Activated CD8-positive, alpha-beta T cell treated with anti-CD3 and anti-CD28 coated beads, Interleukin-2, amount 10 ng/mL, durations not matched to agents 7 days and 5 days (primary cell): ENCODE measurements around the gene RECK. TPM values are rescaled to one million over a fixed set of nuclear protein-coding genes. Genes with fewer than 3 reads are reported as not detected.
A peak's percentile ranks its signal among the peaks of the same experiment; 100 is the strongest.

Experiments used
- ATAC-seq: fragments of 150-1000 bp; cut with Tn5 transposase; one replicate; pipeline ENCODE4 v1.10.0; 2021; ENCODE audit warnings: moderate library complexity
- CTCF ChIA-PET: fragments of 350-600 bp; sonication (Branson Sonifier 250); formaldehyde crosslinking; loops from one replicate; lab custom pipeline; 2021; ENCODE audit warnings: antibody characterized with exemption; lab: Charles Lee
- POLR2A ChIA-PET: fragments of 350-600 bp; sonication (Branson Sonifier 250); formaldehyde crosslinking; loops from one replicate; lab custom pipeline; 2021; ENCODE audit warnings: antibody characterized with exemption; lab: Charles Lee
- DNase-seq: peaks from one replicate; pipeline ENCODE4 v3.0.0-alpha.2; 2020
- H3K27ac Mint-ChIP-seq: one replicate; pipeline ENCODE4 v1.8.0; 2021; ENCODE audit warnings: mild to moderate bottlenecking, mixed read lengths
- H3K27me3 Mint-ChIP-seq: one replicate; pipeline ENCODE4 v1.8.0; 2021; ENCODE audit warnings: low read depth, mixed read lengths
- H3K36me3 Mint-ChIP-seq: one replicate; pipeline ENCODE4 v1.8.0; 2021; ENCODE audit warnings: low read depth, mixed read lengths
- H3K4me1 Mint-ChIP-seq: one replicate; pipeline ENCODE4 v1.8.0; 2021; ENCODE audit warnings: low read depth, mixed read lengths
- H3K4me3 Mint-ChIP-seq: one replicate; pipeline ENCODE4 v1.8.0; 2021; ENCODE audit warnings: mild to moderate bottlenecking, mixed read lengths
- H3K9me3 Mint-ChIP-seq: one replicate; pipeline ENCODE4 v1.8.0; 2022; ENCODE audit warnings: mixed read lengths; ENCODE audit not compliant: insufficient read depth
- total RNA-seq, 2 experiments: library from RNA; stranded (reverse); gene quantifications; one replicate each; pipeline ENCODE4 v1.2.3, GENCODE V29; 2021

The RECK gene
- total RNA-seq, 2 experiments from 2014 or later = 5.7 to 7.3 TPM

DNA sequence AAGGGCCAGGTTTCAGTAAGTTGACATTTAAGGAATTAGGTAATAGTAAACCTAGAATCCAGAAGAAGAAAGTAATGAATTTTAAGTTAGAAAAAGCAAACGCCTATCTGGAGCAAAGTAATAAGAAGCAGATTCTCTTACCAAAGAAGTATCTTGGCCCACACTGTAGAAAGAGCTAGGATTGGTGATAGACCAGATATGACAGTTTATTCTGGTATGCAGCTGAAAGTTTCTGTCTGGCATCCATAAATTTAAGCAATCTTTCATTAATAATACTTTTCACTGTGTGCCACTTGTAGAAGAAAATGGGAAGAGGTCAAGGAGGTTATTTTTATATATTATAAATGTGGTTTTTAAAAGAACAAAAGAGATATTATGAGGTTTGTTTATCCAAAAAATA lies 3.0 kb downstream of the RECK start:
- Mint-ChIP-seq H3K4me3 (no peak overlapping the region), H3K27me3 (peaks cover 4% of the 10 kb centered on the region), H3K36me3 (peaks cover 4% of the 10 kb centered on the region), H3K27ac (no peak overlapping the region), H3K4me1 (peaks cover 59% of the 10 kb centered on the region), H3K9me3 (no peaks in the 10 kb centered on the region)
- DNase-seq = no peak
- ChIA-PET CTCF (interaction anchor here (0.8 to 1.2 kb wide), 2 partner anchors 16 to 31 kb away, joined by 3 to 6 read pairs; no protein-coding TSS in a partner anchor), POLR2A (no interaction called here)
- no peak for ATAC-seq

DNA sequence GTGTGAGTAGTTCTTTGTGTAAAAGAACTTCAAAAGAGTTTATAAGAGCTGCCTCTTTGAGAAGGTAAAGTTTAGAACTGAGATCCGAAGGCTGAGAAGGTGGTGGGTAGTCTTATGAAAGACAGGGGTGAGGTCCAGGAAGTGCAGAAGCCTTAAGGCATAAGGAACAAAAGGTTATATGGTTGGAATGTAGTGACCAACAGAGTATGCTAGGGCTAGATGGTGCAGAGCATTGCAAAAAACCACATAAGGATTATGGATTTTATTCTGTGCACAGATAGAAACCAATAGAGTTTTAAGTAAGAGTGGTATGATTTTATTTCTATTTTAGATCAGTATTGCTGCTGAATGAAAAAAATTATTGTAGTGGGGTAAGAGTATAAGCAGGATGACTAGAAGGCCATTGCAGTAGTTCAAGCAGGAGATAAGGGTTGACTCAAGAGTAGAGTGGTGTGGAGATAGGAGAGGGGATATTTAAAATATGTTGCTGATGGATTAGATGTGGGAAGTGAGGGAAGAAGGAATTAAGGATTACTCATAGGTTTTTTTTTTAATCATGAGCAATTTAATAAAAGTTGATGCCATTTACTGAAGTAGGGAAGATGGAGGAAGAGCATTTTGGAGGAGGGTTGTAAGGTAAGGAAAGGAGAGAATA lies 3.7 kb downstream of the RECK start:
- ChIA-PET CTCF (interaction anchor here (1.2 kb wide), 1 partner anchor 32 kb away, joined by 6 read pairs; no protein-coding TSS in a partner anchor), POLR2A (no interaction called here)
- Mint-ChIP-seq H3K27me3 (peaks cover under 1% of the 10 kb centered on the region), H3K4me3 (no peak overlapping the region), H3K36me3 (peaks cover 4% of the 10 kb centered on the region), H3K9me3 (no peaks in the 10 kb centered on the region), H3K4me1 (peaks cover 61% of the 10 kb centered on the region), H3K27ac (no peak overlapping the region)
- DNase-seq (no peak), ATAC-seq (no peak)

DNA sequence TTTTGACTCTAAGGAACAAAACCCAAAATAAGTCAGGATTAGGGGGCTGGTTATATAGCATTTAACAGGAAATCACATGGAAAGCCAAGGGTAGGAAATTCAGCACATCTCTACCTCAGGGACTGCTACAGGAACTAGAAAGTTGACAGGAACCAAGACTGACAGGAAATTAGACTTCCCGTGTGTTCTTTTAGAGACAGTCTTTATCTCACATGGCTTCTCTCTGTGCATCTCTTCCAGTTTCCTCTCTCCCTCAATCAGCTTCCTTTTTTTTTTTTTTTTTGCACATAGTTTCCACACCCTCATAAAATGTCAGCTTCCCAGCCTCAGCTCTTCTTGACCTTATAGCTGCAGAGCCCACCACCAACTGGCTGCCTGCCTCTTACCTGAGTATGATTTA lies 4.8 kb downstream of the RECK start:
- H3K36me3 Mint-ChIP-seq = peaks cover 4% of the 10 kb centered on the region
- no peaks in the 10 kb centered on the region for H3K9me3 Mint-ChIP-seq
- DNase-seq (no peak), ATAC-seq (no peak)
- no peaks in the 10 kb centered on the region for H3K27me3 Mint-ChIP-seq
- H3K4me1 Mint-ChIP-seq = peaks cover 58% of the 10 kb centered on the region
- peak overlapping the region; percentile 48 for H3K27ac Mint-ChIP-seq
- peak overlapping the region; percentile 17 for H3K4me3 Mint-ChIP-seq
- ChIA-PET CTCF (no interaction called here), POLR2A (no interaction called here)

- no peak for DNase-seq
- Mint-ChIP-seq H3K27ac (no peak overlapping the region), H3K36me3 (peaks cover 4% of the 10 kb centered on the region), H3K4me1 (peaks cover 32% of the 10 kb centered on the region), H3K27me3 (no peaks in the 10 kb centered on the region), H3K9me3 (no peaks in the 10 kb centered on the region), H3K4me3 (no peak overlapping the region)
- POLR2A ChIA-PET = no interaction called here
- CTCF ChIA-PET = no interaction called here
- ATAC-seq = no peak
Measured at GRCh38 chr9:36045610-36046009, 8.9 kb downstream of the RECK start.

- POLR2A ChIA-PET = no interaction called here
- H3K36me3 Mint-ChIP-seq = peaks cover 4% of the 10 kb centered on the region
- no peak for DNase-seq
Measured at GRCh38 chr9:36046923-36047322, 10.2 kb downstream of the RECK start.

GRCh38 chr9:36049408-36049807 lies 12.7 kb downstream of the RECK start:
- H3K27me3 Mint-ChIP-seq = no peaks in the 10 kb centered on the region
- H3K36me3 Mint-ChIP-seq = no peaks in the 10 kb centered on the region
- H3K4me1 Mint-ChIP-seq = peaks cover 5% of the 10 kb centered on the region
- POLR2A ChIA-PET = interaction anchor here (0.6 kb wide), 1 partner anchor 1387 kb away, joined by 3 read pairs; no protein-coding TSS in a partner anchor
- DNase-seq = no peak
- no peak overlapping the region for H3K27ac Mint-ChIP-seq
- H3K4me3 Mint-ChIP-seq = no peak overlapping the region
- no peak for ATAC-seq
- no peaks in the 10 kb centered on the region for H3K9me3 Mint-ChIP-seq
- CTCF ChIA-PET = interaction anchor here (0.6 to 1.0 kb wide), 3 partner anchors 20 to 1196 kb away, joined by 3 to 5 read pairs (median 4); no protein-coding TSS in a partner anchor

More at GRCh38 chr9:36046923-36047322, 10.2 kb downstream of the RECK start:
- CTCF ChIA-PET = no interaction called here
- Mint-ChIP-seq H3K4me1 (peaks cover 22% of the 10 kb centered on the region), H3K9me3 (no peaks in the 10 kb centered on the region), H3K27ac (no peak overlapping the region), H3K4me3 (no peak overlapping the region), H3K27me3 (no peaks in the 10 kb centered on the region)
- ATAC-seq = no peak

DNA sequence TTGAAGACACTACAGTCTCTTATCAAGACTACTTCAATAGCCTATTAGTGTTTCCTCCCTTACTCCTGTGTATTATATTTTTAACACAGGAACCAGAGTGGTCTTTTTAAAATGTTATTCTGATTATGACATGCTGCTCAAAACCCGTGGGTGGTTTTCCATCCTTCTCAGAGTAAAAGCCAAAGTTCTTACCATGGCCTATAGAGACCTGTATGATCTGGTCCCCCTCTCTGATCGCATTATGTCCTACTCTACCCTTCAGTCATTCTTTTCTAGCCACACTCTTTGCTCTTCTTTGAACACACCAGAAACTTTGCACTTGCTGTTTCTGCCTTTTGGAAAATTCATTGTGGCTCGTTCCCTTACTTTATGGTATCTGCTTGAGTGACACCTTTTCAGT lies 13.8 kb downstream of the RECK start:
- Mint-ChIP-seq H3K9me3 (no peaks in the 10 kb centered on the region), H3K27ac (no peak overlapping the region), H3K36me3 (no peaks in the 10 kb centered on the region), H3K4me1 (no peaks in the 10 kb centered on the region), H3K27me3 (no peaks in the 10 kb centered on the region), H3K4me3 (no peak overlapping the region)
- CTCF ChIA-PET = no interaction called here
- POLR2A ChIA-PET = no interaction called here
- ATAC-seq (no peak), DNase-seq (no peak)

- Mint-ChIP-seq H3K4me1 (no peaks in the 10 kb centered on the region), H3K36me3 (no peaks in the 10 kb centered on the region), H3K27ac (no peak overlapping the region), H3K9me3 (no peaks in the 10 kb centered on the region), H3K4me3 (no peak overlapping the region), H3K27me3 (no peaks in the 10 kb centered on the region)
- peak; percentile 51 for ATAC-seq
- no peak for DNase-seq
- ChIA-PET POLR2A (interaction anchor here (0.6 kb wide), 1 partner anchor 21 kb away, joined by 3 read pairs; no protein-coding TSS in a partner anchor), CTCF (interaction anchor here (0.6 to 1.3 kb wide), 3 partner anchors 35 to 197 kb away, joined by 3 to 4 read pairs (median 3); no protein-coding TSS in a partner anchor)
Measured at GRCh38 chr9:36051317-36051716, 14.6 kb downstream of the RECK start.

DNA sequence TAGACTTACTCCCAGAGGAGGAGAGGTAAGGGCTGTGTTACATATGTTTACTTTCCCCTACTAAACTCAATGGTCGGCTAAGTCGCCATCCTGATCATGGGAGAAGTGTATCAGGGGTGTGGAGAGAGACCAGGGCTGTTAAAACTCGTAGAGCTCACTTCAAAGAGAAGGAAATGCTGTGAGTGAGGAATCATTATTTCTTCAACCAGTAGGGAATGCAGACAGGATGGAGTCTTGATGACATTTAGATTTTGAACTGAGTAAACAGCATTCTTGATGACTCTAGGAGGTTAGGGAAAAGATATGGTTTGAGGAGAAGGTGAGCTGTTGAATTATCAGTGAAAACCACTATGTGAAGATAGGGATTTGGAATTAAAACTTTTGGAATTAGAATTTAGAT lies 17.3 kb downstream of the RECK start:
- no peak for ATAC-seq
- H3K36me3 Mint-ChIP-seq = no peaks in the 10 kb centered on the region
- H3K4me1 Mint-ChIP-seq = no peaks in the 10 kb centered on the region
- ChIA-PET POLR2A (no interaction called here), CTCF (interaction anchor here (1.1 to 1.9 kb wide), 3 partner anchors 17 to 103 kb away, joined by 3 to 4 read pairs (median 3); no protein-coding TSS in a partner anchor)
- no peaks in the 10 kb centered on the region for H3K27me3 Mint-ChIP-seq
- no peak overlapping the region for H3K27ac Mint-ChIP-seq
- H3K9me3 Mint-ChIP-seq = no peaks in the 10 kb centered on the region
- H3K4me3 Mint-ChIP-seq = no peak overlapping the region
- no peak for DNase-seq

- H3K9me3 Mint-ChIP-seq = no peaks in the 10 kb centered on the region
- ChIA-PET POLR2A (no interaction called here), CTCF (interaction anchor here (0.8 to 2.7 kb wide), 6 partner anchors 10 to 109 kb away, joined by 3 to 8 read pairs (median 4); no protein-coding TSS in a partner anchor)
- H3K4me1 Mint-ChIP-seq = no peaks in the 10 kb centered on the region
- no peak overlapping the region for H3K4me3 Mint-ChIP-seq
- no peak overlapping the region for H3K27ac Mint-ChIP-seq
- no peak for DNase-seq
- no peak for ATAC-seq
- no peaks in the 10 kb centered on the region for H3K27me3 Mint-ChIP-seq
- H3K36me3 Mint-ChIP-seq = peaks cover 5% of the 10 kb centered on the region
Measured at GRCh38 chr9:36056896-36057295, 20.2 kb downstream of the RECK start.

DNA sequence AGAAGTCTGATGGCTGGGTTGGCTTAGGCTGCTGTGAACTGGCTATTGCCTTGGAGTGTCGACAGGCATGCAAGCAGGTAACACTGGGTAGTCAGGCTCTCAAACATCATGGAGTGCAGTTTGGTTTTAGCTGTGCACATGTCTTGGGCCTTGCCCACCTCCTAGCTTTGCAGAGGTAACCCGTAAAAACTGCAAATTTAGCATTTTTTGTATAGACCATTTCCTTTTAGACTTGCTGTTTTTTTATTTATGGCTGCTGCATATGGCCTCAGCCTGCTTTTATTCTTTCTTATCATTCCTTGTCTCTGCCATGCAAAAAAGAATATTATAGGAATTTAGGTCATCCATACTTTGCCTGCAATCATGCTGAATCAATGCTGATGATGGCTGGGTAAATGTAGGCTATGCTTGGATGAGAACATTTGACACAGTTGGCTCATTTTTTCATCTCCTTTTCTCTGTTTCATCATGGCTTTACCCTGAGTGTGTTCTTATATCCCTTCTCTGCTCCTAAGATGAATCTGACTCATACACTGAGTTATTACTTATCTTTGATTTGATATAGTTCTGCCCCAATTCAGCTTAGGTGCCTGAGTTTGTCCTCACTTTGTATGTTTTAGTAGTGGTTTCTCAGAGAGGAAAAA lies 27.2 kb downstream of the RECK start:
- H3K9me3 Mint-ChIP-seq = no peaks in the 10 kb centered on the region
- H3K4me1 Mint-ChIP-seq = no peaks in the 10 kb centered on the region
- ChIA-PET CTCF (interaction anchor here (0.6 kb wide), 1 partner anchor 40 kb away, joined by 3 read pairs; no protein-coding TSS in a partner anchor), POLR2A (interaction anchor here (1.4 kb wide), 1 partner anchor 27 kb away, joined by 3 read pairs; no protein-coding TSS in a partner anchor)
- H3K4me3 Mint-ChIP-seq = no peak overlapping the region
- no peaks in the 10 kb centered on the region for H3K27me3 Mint-ChIP-seq
- peaks cover 6% of the 10 kb centered on the region for H3K36me3 Mint-ChIP-seq
- ATAC-seq (no peak), DNase-seq (no peak)
- H3K27ac Mint-ChIP-seq = no peak overlapping the region
